ENCODE data around the gene GLRA1.

The GLRA1 gene

GRCh38 chr5:151913425-151913824, 11.2 kb downstream of the GLRA1 start:
- Histone ChIP-seq H3K27me3 (ENCODE audit: low read depth, low read length) (no peaks in the 10 kb centered on the region), H3K27ac (ENCODE audit: low read length) (no peak overlapping the region), H3K4me3 (ENCODE audit: low read depth in 1 of 2, low read length in 2 of 2) (no peak overlapping the region), H3K36me3 (ENCODE audit: control insufficient read depth in 1 of 2, insufficient read depth in 2 of 2, low read length in 2 of 2) (no peaks in the 10 kb centered on the region), H3K9me3 (ENCODE audit: control insufficient read depth in 1 of 2, low read length in 2 of 2) (no peaks in the 10 kb centered on the region), H3K4me1 (ENCODE audit: control insufficient read depth in 1 of 2, insufficient read depth in 2 of 2, low read length in 2 of 2) (no peaks in the 10 kb centered on the region)

- Histone ChIP-seq H3K27ac (ENCODE audit: low read length) (no peak overlapping the region), H3K27me3 (ENCODE audit: low read depth, low read length) (no peaks in the 10 kb centered on the region), H3K4me3 (ENCODE audit: low read depth in 1 of 2, low read length in 2 of 2) (no peak overlapping the region), H3K9me3 (ENCODE audit: control insufficient read depth in 1 of 2, low read length in 2 of 2) (no peaks in the 10 kb centered on the region), H3K36me3 (ENCODE audit: control insufficient read depth in 1 of 2, insufficient read depth in 2 of 2, low read length in 2 of 2) (no peaks in the 10 kb centered on the region), H3K4me1 (ENCODE audit: control insufficient read depth in 1 of 2, insufficient read depth in 2 of 2, low read length in 2 of 2) (no peaks in the 10 kb centered on the region)
Observed at GRCh38 chr5:151912360-151912759, 12.3 kb downstream of the GLRA1 start.

- Histone ChIP-seq H3K36me3 (ENCODE audit: control insufficient read depth in 1 of 2, insufficient read depth in 2 of 2, low read length in 2 of 2) (no peaks in the 10 kb centered on the region), H3K9me3 (ENCODE audit: control insufficient read depth in 1 of 2, low read length in 2 of 2) (no peaks in the 10 kb centered on the region), H3K27me3 (ENCODE audit: low read depth, low read length) (no peaks in the 10 kb centered on the region), H3K4me3 (ENCODE audit: low read depth in 1 of 2, low read length in 2 of 2) (no peak overlapping the region), H3K27ac (ENCODE audit: low read length) (no peak overlapping the region), H3K4me1 (ENCODE audit: control insufficient read depth in 1 of 2, insufficient read depth in 2 of 2, low read length in 2 of 2) (no peaks in the 10 kb centered on the region)
Observed at GRCh38 chr5:151911011-151911410, 13.6 kb downstream of the GLRA1 start.

- H3K27me3 ChIP-seq (ENCODE audit: low read depth, low read length): no peaks in the 10 kb centered on the region
- no peaks in the 10 kb centered on the region for H3K4me1 ChIP-seq (ENCODE audit: control insufficient read depth in 1 of 2, insufficient read depth in 2 of 2, low read length in 2 of 2)
- H3K36me3 ChIP-seq (ENCODE audit: control insufficient read depth in 1 of 2, insufficient read depth in 2 of 2, low read length in 2 of 2): no peaks in the 10 kb centered on the region
- H3K4me3 ChIP-seq (ENCODE audit: low read depth in 1 of 2, low read length in 2 of 2): no peak overlapping the region
- H3K27ac ChIP-seq (ENCODE audit: low read length): no peak overlapping the region
- H3K9me3 ChIP-seq (ENCODE audit: control insufficient read depth in 1 of 2, low read length in 2 of 2): no peaks in the 10 kb centered on the region
Observed at GRCh38 chr5:151909628-151910027, 15.0 kb downstream of the GLRA1 start.

GRCh38 chr5:151906246-151906645, 18.4 kb downstream of the GLRA1 start:
- H3K4me3 ChIP-seq (ENCODE audit: low read depth in 1 of 2, low read length in 2 of 2): no peak overlapping the region
- H3K27me3 ChIP-seq (ENCODE audit: low read depth, low read length): no peaks in the 10 kb centered on the region
- H3K36me3 ChIP-seq (ENCODE audit: control insufficient read depth in 1 of 2, insufficient read depth in 2 of 2, low read length in 2 of 2): no peaks in the 10 kb centered on the region
- no peaks in the 10 kb centered on the region for H3K9me3 ChIP-seq (ENCODE audit: control insufficient read depth in 1 of 2, low read length in 2 of 2)
- no peak overlapping the region for H3K27ac ChIP-seq (ENCODE audit: low read length)
- H3K4me1 ChIP-seq (ENCODE audit: control insufficient read depth in 1 of 2, insufficient read depth in 2 of 2, low read length in 2 of 2): no peaks in the 10 kb centered on the region

GRCh38 chr5:151905557-151905961, 19.1 kb downstream of the GLRA1 start:
- H3K4me3 ChIP-seq (ENCODE audit: low read depth in 1 of 2, low read length in 2 of 2): no peak overlapping the region
- H3K4me1 ChIP-seq (ENCODE audit: control insufficient read depth in 1 of 2, insufficient read depth in 2 of 2, low read length in 2 of 2): no peaks in the 10 kb centered on the region
- no peaks in the 10 kb centered on the region for H3K9me3 ChIP-seq (ENCODE audit: control insufficient read depth in 1 of 2, low read length in 2 of 2)
- H3K36me3 ChIP-seq (ENCODE audit: control insufficient read depth in 1 of 2, insufficient read depth in 2 of 2, low read length in 2 of 2): no peaks in the 10 kb centered on the region
- no peak overlapping the region for H3K27ac ChIP-seq (ENCODE audit: low read length)
- H3K27me3 ChIP-seq (ENCODE audit: low read depth, low read length): no peaks in the 10 kb centered on the region

GRCh38 chr5:151904909-151905308, 19.7 kb downstream of the GLRA1 start:
- Histone ChIP-seq H3K4me1 (ENCODE audit: control insufficient read depth in 1 of 2, insufficient read depth in 2 of 2, low read length in 2 of 2) (no peaks in the 10 kb centered on the region), H3K9me3 (ENCODE audit: control insufficient read depth in 1 of 2, low read length in 2 of 2) (no peaks in the 10 kb centered on the region), H3K36me3 (ENCODE audit: control insufficient read depth in 1 of 2, insufficient read depth in 2 of 2, low read length in 2 of 2) (no peaks in the 10 kb centered on the region), H3K27ac (ENCODE audit: low read length) (no peak overlapping the region), H3K27me3 (ENCODE audit: low read depth, low read length) (no peaks in the 10 kb centered on the region), H3K4me3 (ENCODE audit: low read depth in 1 of 2, low read length in 2 of 2) (no peak overlapping the region)

- H3K4me1 ChIP-seq (ENCODE audit: control insufficient read depth in 1 of 2, insufficient read depth in 2 of 2, low read length in 2 of 2): no peaks in the 10 kb centered on the region
- H3K27me3 ChIP-seq (ENCODE audit: low read depth, low read length): no peaks in the 10 kb centered on the region
- H3K9me3 ChIP-seq (ENCODE audit: control insufficient read depth in 1 of 2, low read length in 2 of 2): no peaks in the 10 kb centered on the region
- H3K36me3 ChIP-seq (ENCODE audit: control insufficient read depth in 1 of 2, insufficient read depth in 2 of 2, low read length in 2 of 2): no peaks in the 10 kb centered on the region
- no peak overlapping the region for H3K4me3 ChIP-seq (ENCODE audit: low read depth in 1 of 2, low read length in 2 of 2)
- H3K27ac ChIP-seq (ENCODE audit: low read length): no peak overlapping the region
Observed at GRCh38 chr5:151904127-151904526, 20.5 kb downstream of the GLRA1 start.

- H3K36me3 ChIP-seq (ENCODE audit: control insufficient read depth in 1 of 2, insufficient read depth in 2 of 2, low read length in 2 of 2): no peaks in the 10 kb centered on the region
- H3K27me3 ChIP-seq (ENCODE audit: low read depth, low read length): no peaks in the 10 kb centered on the region
- no peaks in the 10 kb centered on the region for H3K9me3 ChIP-seq (ENCODE audit: control insufficient read depth in 1 of 2, low read length in 2 of 2)
- no peaks in the 10 kb centered on the region for H3K4me1 ChIP-seq (ENCODE audit: control insufficient read depth in 1 of 2, insufficient read depth in 2 of 2, low read length in 2 of 2)
- no peak overlapping the region for H3K4me3 ChIP-seq (ENCODE audit: low read depth in 1 of 2, low read length in 2 of 2)
- H3K27ac ChIP-seq (ENCODE audit: low read length): no peak overlapping the region
Observed at GRCh38 chr5:151903243-151903653, 21.4 kb downstream of the GLRA1 start.

GRCh38 chr5:151902215-151902614, 22.4 kb downstream of the GLRA1 start:
- no peak overlapping the region for H3K27ac ChIP-seq (ENCODE audit: low read length)
- H3K4me3 ChIP-seq (ENCODE audit: low read depth in 1 of 2, low read length in 2 of 2): no peak overlapping the region
- H3K36me3 ChIP-seq (ENCODE audit: control insufficient read depth in 1 of 2, insufficient read depth in 2 of 2, low read length in 2 of 2): no peaks in the 10 kb centered on the region
- H3K4me1 ChIP-seq (ENCODE audit: control insufficient read depth in 1 of 2, insufficient read depth in 2 of 2, low read length in 2 of 2): no peaks in the 10 kb centered on the region
- no peaks in the 10 kb centered on the region for H3K9me3 ChIP-seq (ENCODE audit: control insufficient read depth in 1 of 2, low read length in 2 of 2)
- no peaks in the 10 kb centered on the region for H3K27me3 ChIP-seq (ENCODE audit: low read depth, low read length)

GRCh38 chr5:151901611-151902010, 23.0 kb downstream of the GLRA1 start:
- Histone ChIP-seq H3K36me3 (ENCODE audit: control insufficient read depth in 1 of 2, insufficient read depth in 2 of 2, low read length in 2 of 2) (no peaks in the 10 kb centered on the region), H3K4me1 (ENCODE audit: control insufficient read depth in 1 of 2, insufficient read depth in 2 of 2, low read length in 2 of 2) (no peaks in the 10 kb centered on the region), H3K27ac (ENCODE audit: low read length) (no peak overlapping the region), H3K9me3 (ENCODE audit: control insufficient read depth in 1 of 2, low read length in 2 of 2) (no peaks in the 10 kb centered on the region), H3K27me3 (ENCODE audit: low read depth, low read length) (no peaks in the 10 kb centered on the region), H3K4me3 (ENCODE audit: low read depth in 1 of 2, low read length in 2 of 2) (no peak overlapping the region)

- Histone ChIP-seq H3K27me3 (ENCODE audit: low read depth, low read length) (no peaks in the 10 kb centered on the region), H3K36me3 (ENCODE audit: control insufficient read depth in 1 of 2, insufficient read depth in 2 of 2, low read length in 2 of 2) (no peaks in the 10 kb centered on the region), H3K4me3 (ENCODE audit: low read depth in 1 of 2, low read length in 2 of 2) (no peak overlapping the region), H3K9me3 (ENCODE audit: control insufficient read depth in 1 of 2, low read length in 2 of 2) (no peaks in the 10 kb centered on the region), H3K27ac (ENCODE audit: low read length) (no peak overlapping the region), H3K4me1 (ENCODE audit: control insufficient read depth in 1 of 2, insufficient read depth in 2 of 2, low read length in 2 of 2) (no peaks in the 10 kb centered on the region)
Observed at GRCh38 chr5:151900891-151901290, 23.8 kb downstream of the GLRA1 start.
